HEK293T (cell line): Measurements from ENCODE around the gene BCR.

Experiments used
- ARNT ChIP-seq: fragments of 450-650 bp; IDR thresholded peaks from 2 replicates; pipeline ENCODE4 v1.6.1; 2017; ENCODE audit warnings: mild to moderate bottlenecking
- BHLHE40 ChIP-seq: fragments of 450-650 bp; IDR thresholded peaks from 2 replicates; pipeline ENCODE4 v1.6.1; 2016; ENCODE audit warnings: mild to moderate bottlenecking, moderate library complexity, borderline replicate concordance
- ELF4 ChIP-seq: fragments of 450-650 bp; IDR thresholded peaks from 2 replicates; pipeline ENCODE4 v1.6.1; 2017; ENCODE audit warnings: antibody characterized with exemption
- FOXA1 ChIP-seq: fragments of 450-650 bp; IDR thresholded peaks from 2 replicates; pipeline ENCODE4 v1.6.1; 2016; ENCODE audit warnings: mild to moderate bottlenecking
- FOXK2 ChIP-seq: fragments of 450-650 bp; IDR thresholded peaks from 2 replicates; pipeline ENCODE4 v1.6.1; 2016; ENCODE audit warnings: mild to moderate bottlenecking
- FOXM1 ChIP-seq: fragments of 450-650 bp; IDR thresholded peaks from 2 replicates; pipeline ENCODE4 v1.6.1; 2017; ENCODE audit warnings: mild to moderate bottlenecking, borderline replicate concordance
- HDGF ChIP-seq: fragments of 450-650 bp; IDR thresholded peaks from 2 replicates; pipeline ENCODE4 v1.6.1; 2017; ENCODE audit warnings: antibody characterized with exemption, borderline replicate concordance
- L3MBTL2 ChIP-seq: fragments of 450-650 bp; conservative IDR thresholded peaks from 2 replicates; pipeline ENCODE4 v1.6.1; 2016; ENCODE audit warnings: mild to moderate bottlenecking
- LEF1 ChIP-seq: fragments of 450-650 bp; IDR thresholded peaks from 2 replicates; pipeline ENCODE4 v1.6.1; 2017; ENCODE audit warnings: mild to moderate bottlenecking, borderline replicate concordance
- NFRKB ChIP-seq: fragments of 450-650 bp; IDR thresholded peaks from 2 replicates; pipeline ENCODE4 v1.6.1; 2016; ENCODE audit warnings: mild to moderate bottlenecking, moderate library complexity
- PKNOX1 ChIP-seq: fragments of 450-650 bp; IDR thresholded peaks from 2 replicates; pipeline ENCODE4 v1.6.1; 2016
- SP1 ChIP-seq: fragments of 450-650 bp; IDR thresholded peaks from 2 replicates; pipeline ENCODE4 v1.6.1; 2017
- SUZ12 ChIP-seq: fragments of 450-650 bp; IDR thresholded peaks from 2 replicates; pipeline ENCODE4 v1.6.1; 2016; ENCODE audit warnings: mild to moderate bottlenecking
- TARDBP ChIP-seq: fragments of 450-650 bp; IDR thresholded peaks from 2 replicates; pipeline ENCODE4 v1.6.1; 2016

- TF ChIP-seq FOXM1 = no peak
- TF ChIP-seq ARNT = no peak
- no peak for TF ChIP-seq TARDBP
- TF ChIP-seq SUZ12 = no peak
- no peak for TF ChIP-seq PKNOX1
- TF ChIP-seq NFRKB = no peak
- TF ChIP-seq HDGF = no peak
- no peak for TF ChIP-seq BHLHE40
- no peak for TF ChIP-seq SP1
- no peak for TF ChIP-seq LEF1
- no peak for TF ChIP-seq FOXK2
- no peak for TF ChIP-seq ELF4
- TF ChIP-seq FOXA1 = no peak
- no peak for TF ChIP-seq L3MBTL2
Measured at GRCh38 chr22:23211622-23212021, 31.3 kb downstream of the BCR start.
